ENCODE measurements around the gene ATP1A3.
"Not testable (repeated sequence)": the region's sequence is repeated elsewhere in the genome, so short reads cannot be mapped to it uniquely, and the experiment has no call there.

ATP1A3 gene

DNA sequence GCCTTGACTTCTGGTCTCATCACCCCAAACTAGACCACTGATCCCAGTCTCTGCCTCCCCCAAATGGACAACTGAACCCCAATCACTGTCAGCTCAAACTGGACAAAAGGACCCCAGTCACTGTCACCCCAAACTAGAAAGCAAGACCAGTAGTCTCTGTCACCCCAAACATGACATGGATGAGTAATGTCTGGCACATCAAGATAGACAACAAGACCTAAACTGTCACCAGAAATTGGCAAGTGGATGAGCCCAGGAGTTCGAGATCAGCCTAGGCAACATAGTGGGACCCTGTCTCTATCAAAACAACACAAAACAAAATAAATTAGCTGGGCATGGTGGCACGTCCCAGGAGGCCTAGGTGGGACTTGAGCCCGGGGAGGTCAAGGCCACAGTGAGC is 46.9 kb downstream of the ATP1A3 start:
- DNase-seq (ENCODE audit: low read depth in 2 of 2), result no peak

- peak; percentile 72 to 73 for DNase-seq (ENCODE audit: low read depth in 2 of 2)
Measured at GRCh38 chr19:41945135-41945766, 48.8 kb downstream of the ATP1A3 start.

GRCh38 chr19:41944336-41944735 is 49.7 kb downstream of the ATP1A3 start:
- DNase-seq (ENCODE audit: low read depth in 2 of 2), result no peak

DNA sequence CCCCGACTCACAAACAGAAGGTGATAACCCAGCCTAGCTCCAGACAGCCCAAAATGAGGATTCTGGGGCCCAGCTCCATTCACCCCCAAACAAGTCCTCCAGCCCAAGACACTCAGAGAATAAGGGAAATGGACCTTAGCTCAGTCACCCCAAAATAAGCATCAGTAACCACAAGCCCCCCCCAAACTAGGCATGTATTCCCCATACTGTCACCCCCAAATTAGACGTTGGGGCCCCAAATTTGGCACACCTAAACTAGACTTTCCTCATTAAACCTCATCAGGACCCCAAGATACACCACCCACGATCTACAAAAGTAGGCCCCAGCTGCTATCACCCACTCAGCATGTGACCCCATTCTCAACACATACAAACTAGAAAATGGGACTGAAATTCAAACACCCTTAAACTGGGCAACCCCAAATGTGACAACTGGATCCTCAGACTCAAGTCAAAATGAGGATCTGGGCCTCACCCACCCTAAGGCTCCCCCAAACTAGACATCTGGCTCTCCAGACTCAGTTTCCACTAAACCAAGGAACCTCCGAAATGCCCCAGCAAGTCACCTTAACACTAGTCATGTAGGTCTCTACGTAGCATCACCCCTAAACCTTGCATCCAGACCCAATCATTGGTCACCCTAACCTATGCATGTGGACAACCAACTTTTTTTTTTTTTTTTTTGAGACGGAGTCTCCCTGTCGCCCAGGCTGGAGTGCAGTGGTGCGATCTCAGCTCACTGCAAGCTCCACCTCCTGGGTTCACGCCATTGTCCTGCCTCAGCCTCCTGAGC is 52.4 kb downstream of the ATP1A3 start:
- no peak for DNase-seq (ENCODE audit: low read depth in 2 of 2)

DNA sequence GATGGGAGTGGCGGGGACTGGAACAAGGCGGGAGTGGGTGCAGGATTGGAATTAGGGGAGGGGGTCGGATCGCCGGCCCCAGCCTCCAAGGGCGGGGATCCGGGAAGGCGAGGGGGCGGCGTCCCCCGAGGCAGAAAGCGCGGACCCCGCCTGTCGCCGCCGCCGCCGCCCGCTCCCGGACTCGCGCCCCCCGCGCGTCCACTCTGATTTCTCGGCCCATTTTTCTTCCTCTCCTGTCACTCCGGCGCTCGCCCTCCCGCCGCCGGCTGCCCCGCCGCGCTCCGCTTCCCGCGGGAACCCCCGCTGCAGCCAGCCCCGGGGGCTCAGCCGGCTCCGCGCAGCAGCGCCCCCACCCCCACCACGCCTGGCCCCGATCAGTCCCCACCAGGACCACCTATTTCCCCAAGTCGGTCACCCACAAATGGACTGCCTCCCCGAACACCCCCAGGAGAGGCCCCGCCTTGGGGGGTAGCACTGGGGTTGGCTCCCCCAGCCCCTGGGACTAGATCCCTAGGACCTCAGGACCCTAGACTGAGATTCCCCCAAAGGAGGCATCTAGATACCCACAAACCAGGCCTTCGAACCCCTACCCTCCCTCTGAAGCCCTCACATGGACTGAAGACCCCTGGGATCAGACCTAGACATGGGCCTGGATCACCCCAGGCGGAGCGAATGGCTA is 53.2 kb downstream of the ATP1A3 start:
- no peak for DNase-seq (ENCODE audit: low read depth in 2 of 2)

DNA sequence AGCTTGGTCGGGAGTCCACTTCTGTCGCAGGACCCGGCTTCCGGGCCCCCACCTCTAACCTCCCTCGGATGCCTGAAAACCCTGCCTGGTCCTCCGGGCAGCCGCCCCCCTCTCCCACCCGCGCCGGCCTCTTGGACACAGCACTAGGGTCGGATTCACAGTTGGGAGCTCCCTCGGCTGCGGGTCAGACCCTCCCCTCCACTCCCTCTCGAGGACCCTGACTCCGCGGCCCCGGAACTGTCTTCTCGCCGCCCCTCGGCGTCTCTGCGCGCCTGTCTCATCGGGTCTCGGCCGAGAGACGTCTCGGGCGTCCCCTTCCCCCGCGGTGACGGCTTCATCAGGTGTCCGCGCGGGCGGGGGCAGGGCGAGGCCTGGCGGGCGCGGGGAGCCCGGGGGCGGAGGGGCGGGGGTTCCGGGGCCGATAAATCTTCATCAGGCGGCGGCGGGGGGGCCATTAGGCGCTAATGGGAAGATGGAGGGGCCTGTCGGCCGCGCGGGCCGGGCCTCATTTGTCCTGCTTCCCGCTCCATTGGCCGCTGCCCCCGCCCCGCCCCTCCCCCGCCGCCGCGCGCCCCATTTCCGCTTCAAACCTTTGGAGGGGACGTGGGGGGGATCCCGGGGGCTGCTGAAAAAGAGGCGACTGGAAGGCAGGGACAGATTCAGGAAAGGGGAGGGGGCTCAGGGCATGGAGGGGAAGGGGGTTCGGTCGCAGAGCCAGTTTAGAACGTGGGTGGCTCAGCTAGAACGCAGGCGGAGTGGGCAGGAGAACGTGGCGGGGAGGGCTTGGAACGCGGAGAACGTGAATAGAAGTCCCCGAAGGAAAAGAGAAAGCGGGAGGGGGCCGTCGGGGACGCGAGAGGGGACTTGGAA is 53.9 kb downstream of the ATP1A3 start:
- no peak for DNase-seq (ENCODE audit: low read depth in 2 of 2)

- not testable (repeated sequence) for DNase-seq (ENCODE audit: low read depth in 2 of 2)
Measured at GRCh38 chr19:41939209-41939608, 54.8 kb downstream of the ATP1A3 start.

GRCh38 chr19:41937525-41938468 is 56.2 kb downstream of the ATP1A3 start:
- DNase-seq (ENCODE audit: low read depth in 2 of 2), result no peak

GRCh38 chr19:41936961-41937360 is 57.1 kb downstream of the ATP1A3 start:
- no peak for DNase-seq (ENCODE audit: low read depth in 2 of 2)

- DNase-seq (ENCODE audit: low read depth in 2 of 2), result no peak
Measured at GRCh38 chr19:41936416-41936850, 57.6 kb downstream of the ATP1A3 start.

DNA sequence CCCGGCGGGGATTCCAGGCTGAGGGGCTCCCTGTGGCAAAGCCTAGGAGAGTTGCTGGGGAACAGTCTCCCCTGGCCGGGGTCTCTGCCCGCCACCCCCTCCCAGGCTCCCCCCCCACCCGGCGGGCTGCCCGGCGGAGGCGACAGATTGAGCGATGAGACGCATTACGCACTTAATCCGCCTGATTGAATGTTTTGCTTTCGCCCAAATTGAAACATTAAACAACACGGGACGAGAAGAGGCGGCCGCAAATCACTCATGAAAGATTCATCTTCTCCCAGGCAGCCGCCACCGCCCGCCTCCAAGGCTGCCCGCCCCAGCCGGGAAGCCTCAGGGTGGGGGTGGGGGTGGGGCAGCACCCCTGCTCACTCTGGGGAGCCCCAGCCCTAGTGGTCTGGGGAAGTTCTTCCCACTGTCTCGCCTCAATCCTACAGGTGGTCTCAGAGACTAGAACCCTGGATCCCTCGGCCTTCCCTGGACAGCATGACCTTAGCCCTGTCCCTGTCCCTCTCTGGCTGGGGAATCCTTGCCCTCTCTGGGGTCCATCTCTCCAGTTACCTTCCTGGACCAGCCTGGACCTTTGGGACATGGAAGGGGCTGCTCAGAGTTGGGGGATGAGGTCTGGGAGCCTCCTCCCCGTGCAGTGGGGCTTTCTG is 58.1 kb downstream of the ATP1A3 start:
- DNase-seq (ENCODE audit: low read depth in 2 of 2), result no peak

GRCh38 chr19:41934849-41935374 is 59.1 kb downstream of the ATP1A3 start:
- DNase-seq (ENCODE audit: low read depth in 2 of 2), result peak; percentile 55 to 61

DNA sequence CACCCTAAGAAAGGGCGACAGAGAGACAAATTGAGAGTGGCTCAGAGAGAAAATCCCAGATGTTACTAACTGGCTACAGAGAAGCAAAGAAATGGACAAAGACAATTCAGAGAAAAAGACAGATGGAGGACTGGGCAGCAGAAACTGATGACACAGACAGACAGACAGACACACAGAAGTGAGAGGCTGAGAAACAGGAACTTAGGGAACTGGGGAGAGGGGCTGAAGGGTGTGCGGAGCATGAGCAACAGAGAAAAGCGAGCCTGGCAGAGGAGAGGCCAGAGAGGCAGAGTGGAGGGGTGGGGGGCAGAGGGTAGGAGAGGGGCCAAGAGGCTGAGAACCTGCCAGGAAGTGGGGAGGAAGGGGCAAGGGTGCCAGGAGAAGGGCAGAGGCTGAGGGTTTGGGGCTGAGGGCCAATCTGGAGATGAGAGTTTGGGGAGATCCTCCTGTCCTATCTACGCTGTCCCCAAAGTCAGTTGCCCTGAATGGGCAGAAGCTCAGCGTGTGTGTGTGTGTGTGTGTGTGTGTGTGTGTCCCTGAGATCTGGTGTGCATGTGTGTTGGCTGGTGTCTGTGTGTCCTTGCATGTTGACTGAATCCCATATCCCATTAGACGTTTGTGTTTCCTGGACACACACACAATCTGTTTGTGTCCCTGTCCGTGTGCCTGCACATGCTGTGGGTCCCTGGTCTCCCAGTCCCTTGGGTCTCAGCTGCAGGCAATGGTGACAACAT is 60.2 kb downstream of the ATP1A3 start:
- DNase-seq (ENCODE audit: low read depth in 2 of 2), result no peak

DNA sequence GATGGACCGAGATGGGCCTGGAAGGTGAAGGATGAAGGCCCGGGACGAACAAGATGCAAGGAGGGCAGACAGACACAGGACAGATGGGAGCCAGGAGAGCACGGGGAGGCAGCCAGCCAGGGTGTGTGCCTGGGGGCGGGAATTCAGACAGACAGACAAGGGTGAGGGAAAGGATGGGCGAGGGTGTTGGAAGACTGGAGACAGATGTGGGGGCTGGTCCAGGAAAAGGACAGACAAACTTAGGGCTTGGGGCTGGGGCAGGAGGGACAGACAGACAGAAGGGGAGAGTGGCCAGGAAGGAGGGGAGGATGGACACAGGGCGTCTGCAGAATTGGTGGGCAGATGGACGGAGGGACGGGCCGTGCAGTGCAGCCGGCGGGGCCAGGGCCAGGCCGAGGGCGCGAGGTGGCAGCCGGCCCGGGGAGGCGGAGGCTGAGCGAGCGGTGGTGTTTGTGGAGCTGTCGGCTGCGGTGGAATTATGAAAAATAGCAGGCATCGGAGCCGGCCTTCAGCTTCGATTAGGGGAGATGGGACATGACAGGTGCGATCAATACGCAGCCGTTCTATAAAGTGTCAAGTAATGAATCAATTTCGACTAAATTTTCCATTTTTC is 61.2 kb downstream of the ATP1A3 start:
- no peak for DNase-seq (ENCODE audit: low read depth in 2 of 2)

DNA sequence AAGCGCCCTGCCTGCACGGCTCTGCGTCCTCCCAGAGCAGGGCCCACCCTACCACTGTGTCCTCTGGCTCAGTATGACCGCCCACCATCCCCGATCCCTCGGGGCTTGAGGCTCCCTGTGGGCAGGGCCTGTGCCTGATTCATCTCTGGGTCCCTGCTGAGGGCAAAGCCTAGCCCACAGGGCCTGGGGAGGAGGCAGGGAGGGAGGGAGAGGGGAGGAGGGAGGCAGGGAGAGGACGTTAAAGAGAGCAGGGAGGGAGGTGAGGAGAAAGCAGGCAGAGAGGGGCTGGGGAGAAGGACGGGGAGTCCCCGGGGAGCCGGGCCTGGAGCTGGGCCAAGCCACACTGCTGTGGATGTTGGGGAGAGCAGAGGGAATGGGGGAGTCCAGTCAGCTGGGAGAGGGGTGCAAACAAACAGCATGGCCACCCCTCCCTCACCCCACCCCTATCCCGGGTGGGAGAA is 61.7 kb downstream of the ATP1A3 start:
- no peak for DNase-seq (ENCODE audit: low read depth in 2 of 2)

DNA sequence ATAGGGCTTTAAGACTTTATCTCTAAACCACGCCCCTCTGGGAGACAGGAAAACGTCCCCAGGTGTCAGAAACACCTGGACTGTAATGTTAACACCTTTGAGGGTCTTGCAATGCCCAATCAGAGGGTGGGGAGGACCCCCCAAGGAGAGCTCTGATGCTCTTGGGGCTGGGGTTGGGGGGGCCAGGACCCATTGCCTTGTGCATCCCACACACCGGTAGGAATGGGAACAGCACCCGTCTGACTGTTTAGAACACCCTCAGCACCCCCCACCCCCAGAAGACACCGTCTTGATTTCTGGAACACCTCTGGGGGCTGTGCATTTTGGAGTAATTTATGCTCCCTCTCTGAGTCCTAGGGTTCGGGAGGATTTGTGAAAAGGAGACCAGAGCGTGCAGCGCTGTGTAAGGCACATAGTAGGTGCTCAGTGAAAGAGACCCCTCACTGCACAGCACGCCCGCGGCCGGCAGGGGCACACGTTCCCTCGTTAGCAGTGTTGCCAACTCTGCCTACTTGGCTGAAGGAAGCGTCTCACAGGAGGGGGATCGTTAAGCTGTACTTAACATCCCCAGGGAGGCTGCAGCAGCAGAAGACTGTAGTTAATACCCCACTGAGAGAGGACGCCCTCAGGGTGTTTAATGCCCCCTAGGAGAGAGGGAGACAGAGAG is 63.0 kb downstream of the ATP1A3 start:
- no peak for DNase-seq (ENCODE audit: low read depth in 2 of 2)

DNA sequence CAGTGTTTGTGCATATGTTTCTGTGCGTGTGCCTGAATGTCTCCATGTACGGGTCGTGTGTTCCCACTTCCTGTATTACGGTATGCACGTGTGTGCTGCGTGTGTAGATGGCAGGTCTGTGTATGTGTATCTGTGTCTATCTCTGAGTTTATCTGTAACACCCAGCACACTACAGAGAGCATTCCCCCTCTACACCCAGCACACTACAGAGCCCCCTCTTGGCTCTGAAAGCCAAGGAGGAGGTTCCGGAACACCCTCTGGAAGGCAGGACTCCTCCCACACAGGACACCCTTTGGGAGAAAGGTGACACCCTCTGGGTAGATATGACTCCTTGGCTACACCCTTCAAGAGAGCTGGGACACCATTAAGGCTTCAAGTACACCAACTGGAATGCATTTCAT is 63.7 kb downstream of the ATP1A3 start:
- DNase-seq (ENCODE audit: low read depth in 2 of 2), result no peak

DNA sequence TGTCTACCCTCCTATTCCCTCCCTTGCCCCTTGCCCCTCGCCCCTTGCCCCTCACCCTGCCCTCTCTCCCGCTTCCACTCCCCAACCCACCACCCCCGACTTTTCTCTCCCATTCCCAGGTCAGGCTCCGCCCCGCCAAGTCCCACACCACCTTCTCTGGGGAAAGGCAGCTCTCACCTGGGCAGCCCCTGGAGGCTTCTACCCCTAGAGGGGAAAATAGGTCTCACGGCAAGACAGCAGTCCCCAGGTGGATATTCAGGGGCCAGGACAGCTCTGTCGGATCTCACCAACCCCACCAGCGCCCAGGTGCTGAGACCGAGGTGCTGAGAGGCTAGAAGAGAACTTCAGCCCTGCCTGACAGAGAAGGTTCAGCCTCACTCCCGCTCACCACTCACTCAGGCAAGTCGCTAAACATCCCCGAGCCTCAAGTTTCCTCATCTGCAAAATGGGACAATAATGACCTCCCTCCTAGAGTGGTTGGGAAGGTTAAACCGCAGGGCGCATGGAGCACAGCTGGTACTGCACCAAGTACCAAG is 64.4 kb downstream of the ATP1A3 start:
- no peak for DNase-seq (ENCODE audit: low read depth in 2 of 2)
